HG02840 (cell line): ENCODE measurements around the gene GINS2.

Experiments used
- ATAC-seq: cut with Tn5 transposase; IDR thresholded peaks from one replicate; pipeline ENCODE4 v1.9.1; 2021; ENCODE audit warnings: mild to moderate bottlenecking, moderate library complexity, moderate number of reproducible peaks; ENCODE audit not compliant: unreplicated experiment, low FRiP score

The GINS2 gene

GRCh38 chr16:85644093-85644712, 44.6 kb downstream of the GINS2 start:
- ATAC-seq, result no peak

- no peak for ATAC-seq
These were observed 45.1 kb downstream of the GINS2 start for GRCh38 chr16:85643631-85644030.

GRCh38 chr16:85642762-85643358, 45.9 kb downstream of the GINS2 start:
- no peak for ATAC-seq

GRCh38 chr16:85641776-85642176, 47.0 kb downstream of the GINS2 start:
- no peak for ATAC-seq

GRCh38 chr16:85641305-85641704, 47.4 kb downstream of the GINS2 start:
- no peak for ATAC-seq

- no peak for ATAC-seq
These were observed 48.2 kb downstream of the GINS2 start for GRCh38 chr16:85640585-85640984.

GRCh38 chr16:85640254-85640558, 48.5 kb downstream of the GINS2 start:
- ATAC-seq, result no peak

GRCh38 chr16:85639529-85640253, 49.1 kb downstream of the GINS2 start:
- no peak for ATAC-seq

GRCh38 chr16:85638695-85639409, 49.9 kb downstream of the GINS2 start:
- ATAC-seq, result no peak

- ATAC-seq, result no peak
These were observed 50.7 kb downstream of the GINS2 start for GRCh38 chr16:85637808-85638647.

GRCh38 chr16:85637061-85637807, 51.5 kb downstream of the GINS2 start:
- no peak for ATAC-seq

GRCh38 chr16:85636234-85636812, 52.4 kb downstream of the GINS2 start:
- no peak for ATAC-seq

GRCh38 chr16:85635545-85636140, 53.1 kb downstream of the GINS2 start:
- no peak for ATAC-seq

GRCh38 chr16:85634747-85635544, 53.8 kb downstream of the GINS2 start:
- no peak for ATAC-seq

- no peak for ATAC-seq
These were observed 54.9 kb downstream of the GINS2 start for GRCh38 chr16:85633888-85634287.

GRCh38 chr16:85633438-85633743, 55.4 kb downstream of the GINS2 start:
- no peak for ATAC-seq

- no peak for ATAC-seq
These were observed 55.9 kb downstream of the GINS2 start for GRCh38 chr16:85632709-85633437.
